Stimulated activated memory B cell treated with anti-CD40 and anti-IgM and Interleukin-4, amounts not matched to agents 10 μg/mL and 1 μg/mL and 100 μg/mL, for 72 hours (primary cell): Measurements from ENCODE around the gene TIMM10.
"Not testable (repeated sequence)": the region's sequence is repeated elsewhere in the genome, so short reads cannot be mapped to it uniquely, and the experiment has no call there.

Experiments
- ATAC-seq: fragments of 150-1000 bp; cut with Tn5 transposase; 2 replicates; pipeline ENCODE4 v1.10.0; 2021
- H3K27ac Mint-ChIP-seq: one replicate; pipeline ENCODE4 v1.8.0; 2022; ENCODE audit warnings: mild to moderate bottlenecking, mixed read lengths
- H3K27me3 Mint-ChIP-seq: one replicate; pipeline ENCODE4 v1.8.0; 2022; ENCODE audit warnings: mixed read lengths
- H3K36me3 Mint-ChIP-seq: one replicate; pipeline ENCODE4 v1.8.0; 2022; ENCODE audit warnings: mixed read lengths
- H3K4me1 Mint-ChIP-seq: one replicate; pipeline ENCODE4 v1.8.0; 2022; ENCODE audit warnings: mixed read lengths
- H3K4me3 Mint-ChIP-seq: one replicate; pipeline ENCODE4 v1.8.0; 2022; ENCODE audit warnings: mild to moderate bottlenecking, moderate library complexity, mixed read lengths
- H3K9me3 Mint-ChIP-seq: one replicate; pipeline ENCODE4 v1.8.0; 2022; ENCODE audit warnings: mixed read lengths

The TIMM10 gene

DNA sequence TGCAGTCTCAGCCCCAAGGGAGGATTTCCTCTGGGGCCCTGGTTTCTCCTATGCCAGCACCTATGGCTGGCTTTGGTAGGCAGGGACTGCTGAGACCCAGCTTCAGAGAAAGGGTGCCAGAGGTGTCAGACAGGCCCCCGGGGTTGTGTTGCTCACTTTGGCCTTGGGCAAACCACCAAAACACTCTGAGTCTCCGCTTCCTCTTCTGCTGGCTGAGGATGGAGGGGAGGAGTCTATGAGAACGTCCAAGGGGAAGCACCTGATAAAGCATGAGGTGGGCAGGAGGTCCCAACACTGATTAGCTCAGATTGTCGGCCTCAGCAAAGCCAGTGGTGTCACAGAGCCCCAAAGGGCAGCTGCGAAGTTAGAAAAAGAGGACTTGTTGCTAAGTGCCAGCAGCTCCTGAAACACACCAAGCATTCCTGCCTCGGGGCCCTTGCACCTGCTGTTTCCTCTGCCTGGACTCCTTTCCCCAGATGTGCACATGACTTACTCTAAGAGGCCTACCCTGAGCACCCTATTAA is 17.4 kb upstream of the TIMM10 start:
- Mint-ChIP-seq H3K36me3 (peaks cover 43% of the 10 kb centered on the region), H3K27ac (peak overlapping the region; percentile 93)
- peak; percentile 97 for ATAC-seq

DNA sequence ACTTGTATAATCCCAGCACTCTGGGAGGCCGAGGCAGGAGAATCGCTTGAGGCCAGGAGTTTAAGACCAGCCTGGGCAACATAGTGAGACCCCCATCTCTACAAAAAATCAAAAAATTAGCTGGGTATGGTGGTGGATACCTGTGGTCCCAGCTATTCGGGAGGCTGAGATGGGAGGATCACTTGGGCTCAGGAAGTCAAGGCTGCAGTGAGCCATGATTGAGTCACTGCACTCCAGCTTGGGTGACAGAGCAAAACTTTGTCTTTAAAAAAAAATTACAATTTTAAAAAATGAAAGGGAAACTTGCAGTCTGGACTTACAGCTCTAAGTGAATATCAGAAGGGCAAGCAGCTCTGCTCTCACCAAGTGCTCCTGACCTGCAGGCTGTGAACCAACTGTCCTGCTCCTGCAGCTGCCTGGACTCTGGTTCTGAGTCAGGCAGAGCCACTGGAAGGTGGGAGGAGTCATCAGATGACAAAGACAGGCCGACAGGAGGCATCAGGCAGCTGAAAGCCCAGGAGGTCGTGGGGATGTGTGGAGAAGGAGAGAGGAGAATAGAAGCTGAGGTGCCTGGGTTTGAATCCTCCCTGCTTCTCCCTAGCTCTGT is 16.4 kb upstream of the TIMM10 start:
- Mint-ChIP-seq H3K27me3 (no peaks in the 10 kb centered on the region), H3K4me1 (peaks cover 26% of the 10 kb centered on the region), H3K4me3 (peak overlapping the region; percentile 45), H3K27ac (peak overlapping the region; percentile 93), H3K9me3 (peaks cover 3% of the 10 kb centered on the region), H3K36me3 (peaks cover 40% of the 10 kb centered on the region)
- peak; percentile 55 for ATAC-seq

More for the DNA sequence above, 17.4 kb upstream of the TIMM10 start:
- Mint-ChIP-seq H3K4me3 (peak overlapping the region; percentile 31), H3K27me3 (no peaks in the 10 kb centered on the region), H3K9me3 (peaks cover 3% of the 10 kb centered on the region), H3K4me1 (peaks cover 21% of the 10 kb centered on the region)

DNA sequence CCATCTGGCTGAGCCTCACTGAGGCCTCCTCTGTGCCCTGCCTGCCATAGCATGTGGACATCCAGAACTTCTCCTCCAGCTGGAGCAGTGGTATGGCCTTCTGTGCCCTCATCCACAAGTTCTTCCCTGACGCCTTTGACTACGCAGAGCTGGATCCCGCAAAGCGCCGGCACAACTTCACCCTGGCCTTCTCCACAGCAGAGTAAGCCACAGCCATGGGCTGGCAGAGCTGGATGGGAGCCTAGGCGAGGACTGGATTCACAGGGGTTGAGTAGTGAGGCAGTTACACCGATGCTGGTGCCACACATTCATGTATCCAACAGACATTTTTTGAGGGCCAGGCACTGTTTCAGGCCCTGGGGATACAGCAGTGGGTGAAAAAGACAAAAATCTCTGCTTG is 15.9 kb upstream of the TIMM10 start:
- Mint-ChIP-seq H3K27me3 (no peaks in the 10 kb centered on the region), H3K4me3 (no peak overlapping the region), H3K36me3 (peaks cover 38% of the 10 kb centered on the region), H3K9me3 (peaks cover 3% of the 10 kb centered on the region), H3K27ac (no peak overlapping the region), H3K4me1 (peaks cover 26% of the 10 kb centered on the region)
- no peak for ATAC-seq

DNA sequence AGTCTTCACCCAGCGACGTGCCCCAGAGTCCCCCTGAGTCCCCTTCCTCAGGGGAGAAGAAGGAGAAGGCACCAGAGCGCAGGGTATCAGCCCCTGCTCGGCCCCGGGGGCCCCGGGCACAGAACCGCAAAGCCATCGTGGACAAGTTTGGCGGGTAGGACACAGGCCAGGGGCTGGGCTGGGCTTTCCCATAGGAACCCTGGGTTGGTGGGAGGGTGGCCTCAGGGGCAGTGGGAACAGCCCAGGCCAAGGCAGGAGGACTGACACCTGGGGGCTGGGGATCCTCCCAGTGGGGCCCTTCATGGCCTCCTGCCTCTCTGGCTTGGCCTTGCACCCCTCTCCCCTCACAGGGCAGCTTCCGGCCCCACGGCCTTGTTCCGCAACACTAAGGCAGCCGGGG is 15.3 kb upstream of the TIMM10 start:
- H3K36me3 Mint-ChIP-seq, result peaks cover 38% of the 10 kb centered on the region
- peaks cover 26% of the 10 kb centered on the region for H3K4me1 Mint-ChIP-seq
- peaks cover 3% of the 10 kb centered on the region for H3K9me3 Mint-ChIP-seq
- no peak overlapping the region for H3K4me3 Mint-ChIP-seq
- no peak for ATAC-seq
- H3K27ac Mint-ChIP-seq, result no peak overlapping the region
- no peaks in the 10 kb centered on the region for H3K27me3 Mint-ChIP-seq

DNA sequence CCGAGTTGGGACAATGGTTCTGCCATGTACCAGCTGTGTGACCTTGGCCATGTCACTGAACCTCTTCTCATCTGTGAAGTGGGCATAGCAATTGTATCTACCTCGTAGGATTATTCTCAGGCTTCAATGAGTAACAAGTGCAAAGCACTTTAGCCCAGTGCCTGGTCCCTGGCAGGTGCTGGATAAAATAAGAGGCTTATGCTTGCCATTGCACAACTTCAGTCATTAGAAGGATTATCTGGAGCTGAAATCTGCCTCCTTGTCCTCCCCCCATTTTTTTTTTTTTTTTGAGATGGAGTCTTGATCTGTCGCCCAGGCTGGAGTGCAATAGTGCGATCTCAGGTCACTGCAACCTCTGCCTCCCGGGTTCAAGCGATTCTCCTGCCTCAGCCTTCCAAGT is 14.0 kb upstream of the TIMM10 start:
- Mint-ChIP-seq H3K4me3 (no peak overlapping the region), H3K4me1 (peaks cover 26% of the 10 kb centered on the region), H3K9me3 (peaks cover 3% of the 10 kb centered on the region), H3K27me3 (no peaks in the 10 kb centered on the region), H3K36me3 (peaks cover 29% of the 10 kb centered on the region), H3K27ac (no peak overlapping the region)
- ATAC-seq, result no peak

DNA sequence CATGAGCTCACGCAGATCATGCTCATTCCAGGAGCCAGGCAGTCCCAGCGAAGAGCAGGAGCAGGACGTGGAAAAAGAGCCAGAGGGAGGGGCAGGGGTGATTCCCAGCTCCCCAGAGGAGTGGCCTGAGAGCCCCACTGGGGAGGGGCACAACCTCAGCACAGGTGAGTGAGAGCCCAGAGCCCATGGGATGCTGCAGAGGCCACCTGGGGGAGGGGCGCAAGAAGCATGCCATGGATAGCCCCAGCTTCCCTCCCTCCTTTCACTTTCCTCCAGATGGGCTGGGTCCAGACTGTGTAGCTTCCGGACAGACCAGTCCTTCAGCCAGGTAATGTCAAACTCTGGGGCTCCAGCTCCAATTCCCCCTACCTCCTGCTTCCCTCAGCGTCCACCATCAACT is 13.0 kb upstream of the TIMM10 start:
- H3K27ac Mint-ChIP-seq, result no peak overlapping the region
- no peaks in the 10 kb centered on the region for H3K27me3 Mint-ChIP-seq
- no peak for ATAC-seq
- H3K4me1 Mint-ChIP-seq, result peaks cover 23% of the 10 kb centered on the region
- H3K4me3 Mint-ChIP-seq, result no peak overlapping the region
- H3K9me3 Mint-ChIP-seq, result peaks cover 2% of the 10 kb centered on the region
- H3K36me3 Mint-ChIP-seq, result peaks cover 25% of the 10 kb centered on the region

DNA sequence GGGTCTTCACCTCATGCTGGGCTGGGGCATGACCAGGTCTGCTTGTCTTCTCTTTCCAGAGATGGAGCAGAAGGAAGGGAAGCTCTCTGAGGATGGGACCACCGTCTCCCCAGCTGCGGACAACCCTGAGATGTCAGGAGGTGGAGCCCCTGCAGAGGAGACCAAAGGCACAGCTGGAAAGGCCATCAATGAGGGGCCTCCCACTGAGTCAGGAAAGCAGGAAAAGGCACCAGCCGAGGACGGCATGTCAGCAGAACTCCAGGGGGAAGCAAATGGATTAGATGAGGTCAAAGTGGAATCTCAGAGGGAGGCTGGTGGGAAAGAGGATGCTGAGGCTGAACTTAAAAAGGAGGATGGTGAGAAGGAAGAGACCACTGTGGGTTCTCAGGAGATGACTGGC is 12.0 kb upstream of the TIMM10 start:
- Mint-ChIP-seq H3K36me3 (peaks cover 21% of the 10 kb centered on the region), H3K4me3 (no peak overlapping the region), H3K27me3 (no peaks in the 10 kb centered on the region), H3K4me1 (peaks cover 13% of the 10 kb centered on the region), H3K27ac (peak overlapping the region; percentile 9), H3K9me3 (no peaks in the 10 kb centered on the region)
- no peak for ATAC-seq

DNA sequence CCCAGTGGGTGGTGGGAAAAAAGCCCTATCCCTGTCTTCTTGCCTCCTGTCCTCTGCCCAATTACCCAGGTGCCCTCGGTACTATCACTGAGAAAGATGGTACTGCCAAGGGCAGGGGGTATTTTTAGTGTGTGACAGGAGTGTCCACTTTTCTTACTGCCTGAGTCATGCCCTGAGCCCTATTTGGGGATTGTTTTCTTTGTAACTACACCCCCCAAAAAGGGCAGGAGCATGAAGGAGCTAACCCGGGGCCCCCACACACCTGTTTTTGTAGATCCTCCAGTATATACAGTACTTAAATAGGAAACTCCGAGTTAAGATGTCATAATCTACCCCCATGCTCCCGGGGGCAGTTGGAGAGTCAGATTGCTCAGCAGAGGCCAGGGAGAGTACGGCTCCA is 10.6 kb upstream of the TIMM10 start:
- H3K4me3 Mint-ChIP-seq, result no peak overlapping the region
- no peaks in the 10 kb centered on the region for H3K9me3 Mint-ChIP-seq
- no peak overlapping the region for H3K27ac Mint-ChIP-seq
- peaks cover 15% of the 10 kb centered on the region for H3K36me3 Mint-ChIP-seq
- H3K4me1 Mint-ChIP-seq, result peaks cover 5% of the 10 kb centered on the region
- no peak for ATAC-seq
- no peaks in the 10 kb centered on the region for H3K27me3 Mint-ChIP-seq

DNA sequence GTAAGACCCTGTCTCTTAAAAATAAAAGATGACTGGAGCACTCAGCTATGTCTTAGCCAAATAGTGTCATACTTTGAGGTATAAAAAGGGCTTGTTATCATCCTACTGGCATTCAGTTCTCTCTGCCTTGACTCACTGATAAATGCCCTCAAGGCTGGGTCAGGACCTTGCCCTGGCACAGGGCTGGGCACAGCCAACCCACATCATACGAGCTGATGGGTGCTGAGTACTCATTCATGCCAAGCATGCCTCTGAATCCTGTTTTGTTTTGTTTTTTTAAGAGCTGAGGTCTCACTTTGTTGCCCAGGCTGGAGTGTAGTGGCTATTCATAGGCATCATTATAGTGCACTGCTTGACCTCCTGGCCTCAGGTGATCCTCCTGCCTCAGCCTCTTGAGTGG is 8.8 kb upstream of the TIMM10 start:
- Mint-ChIP-seq H3K36me3 (peaks cover 15% of the 10 kb centered on the region), H3K27ac (no peak overlapping the region), H3K4me3 (no peak overlapping the region), H3K4me1 (peaks cover 5% of the 10 kb centered on the region), H3K9me3 (no peaks in the 10 kb centered on the region), H3K27me3 (no peaks in the 10 kb centered on the region)
- no peak for ATAC-seq

DNA sequence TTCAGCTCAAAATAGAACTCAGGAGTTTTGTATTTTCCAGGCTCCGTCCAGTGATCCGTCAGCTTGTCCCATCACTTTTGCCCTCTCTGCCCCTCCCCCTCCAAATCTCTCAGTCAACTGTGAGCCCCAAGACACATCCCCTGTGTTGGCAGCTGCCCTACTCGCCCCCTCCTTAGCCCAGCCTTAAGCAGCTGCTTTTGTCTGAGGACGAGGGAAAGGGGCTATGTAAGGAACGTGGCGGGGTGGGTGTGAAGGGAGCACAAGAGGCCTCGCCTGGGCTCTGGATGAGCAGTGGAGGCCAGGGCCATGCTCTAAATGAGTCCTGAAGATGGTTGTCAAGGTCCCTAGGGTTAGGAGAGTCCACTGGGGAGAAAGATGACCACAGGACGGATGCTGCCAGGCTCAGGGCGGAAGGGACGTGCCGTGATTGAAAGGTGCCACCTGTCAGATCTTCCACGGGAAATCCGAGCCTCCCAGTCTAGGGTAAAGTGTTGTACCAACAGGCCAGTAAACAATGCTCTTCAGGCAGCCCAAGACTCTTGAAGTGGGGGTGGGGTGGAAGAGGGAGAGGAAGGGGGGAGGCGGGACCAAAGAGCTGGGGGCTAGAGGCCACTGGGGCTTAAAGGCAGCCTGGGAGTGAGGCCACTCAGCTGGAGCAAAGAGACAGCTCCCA is 6.5 kb upstream of the TIMM10 start, which contains the start of gene SMTNL1:
SMTNL1 (plus strand) TSS at position 649 of the 673 bp plus-strand sequence. CDS start 5,048 bp downstream, outside the sequence.
- H3K9me3 Mint-ChIP-seq, result no peaks in the 10 kb centered on the region
- no peak within 1 kb of the TSS for H3K4me3 Mint-ChIP-seq
- ATAC-seq, result no peak
- H3K27me3 Mint-ChIP-seq, result no peaks in the 10 kb centered on the region
- H3K27ac Mint-ChIP-seq, result no peak within 1 kb of the TSS
- H3K36me3 Mint-ChIP-seq, result peaks cover 11% of the 10 kb centered on the region
- no peaks in the 10 kb centered on the region for H3K4me1 Mint-ChIP-seq

DNA sequence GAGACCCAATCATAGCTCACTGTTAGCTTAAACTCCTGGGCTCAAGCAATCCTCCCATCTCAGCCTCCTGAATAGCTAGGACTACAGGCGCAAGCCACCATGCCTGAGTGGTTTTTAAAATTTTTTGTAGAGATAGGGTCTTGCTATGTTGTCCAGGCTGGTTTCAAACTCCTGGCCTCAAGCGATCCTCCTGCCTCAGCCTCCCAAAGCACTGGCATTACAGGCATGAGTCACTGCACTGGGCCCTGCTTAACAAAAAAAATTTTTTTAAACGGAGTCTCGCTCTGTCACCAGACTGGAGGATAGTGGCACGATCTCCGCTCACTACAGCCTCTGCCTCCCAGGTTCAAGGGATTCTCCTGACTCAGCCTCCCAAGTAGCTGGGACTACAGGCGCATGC is 3.9 kb upstream of the TIMM10 start:
- H3K27ac Mint-ChIP-seq, H3K27me3 Mint-ChIP-seq, ATAC-seq, H3K4me3 Mint-ChIP-seq, H3K9me3 Mint-ChIP-seq: not testable (repeated sequence)
- Mint-ChIP-seq H3K4me1 (peaks cover 16% of the 10 kb centered on the region), H3K36me3 (peaks cover 11% of the 10 kb centered on the region)

DNA sequence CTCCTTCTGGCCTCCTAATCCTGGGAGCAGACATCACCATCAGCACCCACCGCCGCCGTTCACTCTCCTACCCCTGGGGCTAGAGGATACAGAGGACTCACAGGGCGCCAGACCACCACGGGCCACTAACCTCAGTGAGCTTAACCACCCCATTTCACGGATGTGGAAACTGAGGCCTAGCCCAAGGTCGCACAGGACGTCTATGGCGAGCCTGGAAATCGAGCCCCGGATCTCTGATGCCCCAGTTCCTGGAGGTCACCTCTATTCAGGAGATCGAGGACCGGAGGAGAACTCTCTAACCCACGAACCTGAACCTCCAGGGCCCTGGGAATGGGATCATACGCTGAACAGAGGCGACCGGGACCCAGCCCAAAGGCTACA is 349 bp downstream of the TIMM10 start:
- peaks cover 11% of the 10 kb centered on the region for H3K36me3 Mint-ChIP-seq
- H3K9me3 Mint-ChIP-seq, result no peaks in the 10 kb centered on the region
- H3K27me3 Mint-ChIP-seq, result no peaks in the 10 kb centered on the region
- peaks cover 20% of the 10 kb centered on the region for H3K4me1 Mint-ChIP-seq
- peak overlapping the region; percentile 91 for H3K4me3 Mint-ChIP-seq
- peak overlapping the region; percentile 93 for H3K27ac Mint-ChIP-seq
- no peak for ATAC-seq

DNA sequence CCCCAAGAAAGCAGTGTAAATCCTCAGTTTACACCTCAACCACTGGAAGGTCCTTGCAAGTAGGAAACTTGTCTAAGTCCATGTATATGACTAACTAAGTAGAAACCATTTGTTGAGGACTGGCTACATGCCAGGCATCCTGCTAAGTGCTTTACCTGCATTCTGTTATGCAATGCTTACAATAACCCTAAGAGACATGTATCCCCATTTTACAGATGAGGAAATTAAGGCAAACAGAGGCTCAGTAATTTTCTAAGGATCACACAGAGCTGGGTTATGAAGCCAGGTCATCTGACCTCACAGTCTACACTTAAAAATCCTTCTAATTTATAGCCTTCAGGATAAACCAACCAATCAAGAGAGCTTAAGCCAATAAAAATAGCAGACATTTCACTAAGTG is 1.5 kb downstream of the TIMM10 start:
- H3K4me1 Mint-ChIP-seq, result peaks cover 20% of the 10 kb centered on the region
- H3K27me3 Mint-ChIP-seq, result no peaks in the 10 kb centered on the region
- no peaks in the 10 kb centered on the region for H3K9me3 Mint-ChIP-seq
- H3K27ac Mint-ChIP-seq, result no peak overlapping the region
- no peak overlapping the region for H3K4me3 Mint-ChIP-seq
- peaks cover 17% of the 10 kb centered on the region for H3K36me3 Mint-ChIP-seq
- no peak for ATAC-seq

DNA sequence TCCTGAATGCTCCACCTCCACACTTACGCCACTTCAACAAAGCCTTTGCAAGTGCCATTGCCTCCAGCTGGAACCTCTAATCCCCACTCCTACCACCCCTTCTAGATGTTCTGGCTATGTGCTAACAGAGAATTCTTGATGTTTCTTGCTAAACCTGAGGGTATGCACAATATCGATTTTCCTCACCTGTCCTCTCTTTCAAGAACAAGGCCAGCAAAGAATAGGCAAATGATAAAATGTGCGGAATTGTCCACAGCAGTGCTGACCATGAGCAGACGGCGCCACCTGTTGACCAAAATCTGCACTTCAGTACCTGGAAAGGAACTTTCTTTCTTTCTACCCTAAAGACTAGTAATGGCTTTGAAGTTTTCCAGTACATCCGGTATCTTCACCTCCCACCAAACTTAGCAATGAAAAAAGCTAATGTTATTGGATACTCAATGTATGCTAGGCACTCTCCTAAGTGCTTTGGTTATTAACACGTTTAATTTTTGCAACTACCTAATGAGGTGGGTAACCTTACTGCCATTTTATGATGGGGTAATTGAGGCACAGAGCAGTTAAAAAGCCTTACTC is 3.4 kb downstream of the TIMM10 start:
- Mint-ChIP-seq H3K27me3 (no peaks in the 10 kb centered on the region), H3K9me3 (no peaks in the 10 kb centered on the region), H3K36me3 (peaks cover 12% of the 10 kb centered on the region), H3K27ac (no peak overlapping the region), H3K4me1 (peaks cover 20% of the 10 kb centered on the region), H3K4me3 (no peak overlapping the region)
- ATAC-seq, result no peak

DNA sequence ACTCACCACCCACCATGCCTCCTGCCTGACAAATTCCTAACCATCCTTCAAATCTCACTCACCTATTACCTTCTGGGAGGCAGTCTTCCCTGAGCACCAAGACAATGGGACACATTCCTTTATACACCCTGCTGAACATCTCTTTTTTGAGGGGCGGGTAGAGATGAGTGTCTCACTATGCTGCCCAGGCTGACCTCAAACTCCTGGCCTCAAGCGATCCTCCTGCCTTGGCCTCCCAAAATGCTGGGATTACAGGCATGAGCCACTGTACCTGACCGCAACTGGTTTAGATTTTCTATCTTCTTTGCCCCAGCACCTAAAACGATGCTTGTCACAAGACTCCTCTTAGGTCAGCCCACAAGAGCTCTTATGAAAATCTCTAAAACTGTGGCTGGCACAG is 7.1 kb downstream of the TIMM10 start:
- Mint-ChIP-seq H3K27ac (no peak overlapping the region), H3K4me3 (no peak overlapping the region), H3K36me3 (peaks cover 7% of the 10 kb centered on the region), H3K9me3 (no peaks in the 10 kb centered on the region), H3K4me1 (peaks cover 6% of the 10 kb centered on the region), H3K27me3 (no peaks in the 10 kb centered on the region)
- no peak for ATAC-seq

DNA sequence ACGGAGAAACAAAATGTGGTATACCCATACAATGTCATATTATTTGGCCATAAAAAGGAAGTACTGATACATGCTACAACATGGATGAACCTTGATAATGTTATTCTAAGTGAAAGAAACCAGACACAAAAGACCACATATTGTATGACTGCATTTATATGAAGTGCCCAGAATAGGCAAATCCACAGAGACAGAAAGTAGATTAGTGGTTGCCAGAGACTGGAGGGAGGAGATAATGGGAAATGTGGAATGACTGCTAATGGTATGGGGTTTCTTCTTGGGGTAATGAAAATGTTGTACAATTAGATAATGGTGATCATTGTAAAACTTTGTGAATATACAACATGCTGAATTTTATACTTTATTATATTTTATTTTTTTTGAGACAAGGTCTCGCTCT is 9.4 kb downstream of the TIMM10 start:
- H3K4me3 Mint-ChIP-seq, result no peak overlapping the region
- no peak for ATAC-seq
- H3K9me3 Mint-ChIP-seq, result no peaks in the 10 kb centered on the region
- H3K36me3 Mint-ChIP-seq, result peaks cover 6% of the 10 kb centered on the region
- H3K4me1 Mint-ChIP-seq, result peaks cover 7% of the 10 kb centered on the region
- H3K27ac Mint-ChIP-seq, result no peak overlapping the region
- no peaks in the 10 kb centered on the region for H3K27me3 Mint-ChIP-seq
